IMR-90 (cell line): ENCODE results near the gene CFAP58. TPM values are rescaled to one million over a fixed set of nuclear protein-coding genes. Genes with fewer than 3 reads are reported as not detected.

Source experiments
- ATAC-seq: fragments of 200-7000 bp; cut with Tn5 transposase; 2 replicates; pipeline ENCODE4 v1.9.1; 2020; ENCODE audit warnings: low read depth, mild to moderate bottlenecking, moderate library complexity
- BruUV-seq: library from RNA; stranded (reverse); fragments of 400-500 nt; replicated peaks from 2 replicates; lab custom pipeline; 2021; lab: Mats Ljungman, UMichigan
- CTCF ChIA-PET: fragments of 300-600 bp; formaldehyde crosslinking; extraction: SDS; loops from one replicate; lab custom pipeline; 2021; ENCODE audit warnings: antibody characterized with exemption; lab: Yijun Ruan, JAX
- POLR2A ChIA-PET: fragments of 300-600 bp; sonication (Branson Sonifier 250); formaldehyde crosslinking; loops from one replicate; lab custom pipeline; 2022; ENCODE audit warnings: antibody characterized with exemption; ENCODE audit not compliant: unreplicated experiment; lab: Charles Lee
- DNase-seq: peaks from one replicate; pipeline ENCODE4 v3.0.0; 2013
- H2AFZ ChIP-seq: replicated peaks from 2 replicates; pipeline ENCODE3; 2013; ENCODE audit warnings: low read length, mild to moderate bottlenecking; ENCODE audit not compliant: poor library complexity
- H2AK5ac ChIP-seq: 2 replicates; pipeline ENCODE4 v1.6.1; 2013; ENCODE audit warnings: low read depth, low read length, inconsistent platforms
- H2AK9ac ChIP-seq: replicated peaks from 2 replicates; pipeline ENCODE3; 2013; ENCODE audit warnings: mild to moderate bottlenecking, low read depth, low read length, moderate library complexity; ENCODE audit not compliant: poor library complexity
- H2BK120ac ChIP-seq: 2 replicates; pipeline ENCODE4 v1.6.1; 2013; ENCODE audit warnings: low read depth, low read length, inconsistent platforms
- H2BK15ac ChIP-seq: 3 replicates; pipeline ENCODE4 v1.6.1; 2013; ENCODE audit warnings: low read depth, low read length, inconsistent platforms
- H2BK20ac ChIP-seq: 2 replicates; pipeline ENCODE4 v1.6.1; 2013; ENCODE audit warnings: low read depth, mild to moderate bottlenecking, inconsistent platforms, low read length, moderate library complexity
- H2BK5ac ChIP-seq: 2 replicates; pipeline ENCODE4 v1.6.1; 2013; ENCODE audit warnings: mild to moderate bottlenecking, low read depth, low read length, inconsistent platforms; ENCODE audit not compliant: poor library complexity, severe bottlenecking
- H3K14ac ChIP-seq: replicated peaks from 2 replicates; pipeline ENCODE4 v1.6.1; 2013; ENCODE audit warnings: low read depth, low read length, inconsistent platforms
- H3K18ac ChIP-seq: 2 replicates; pipeline ENCODE4 v1.6.1; 2013; ENCODE audit warnings: low read depth, low read length, control low read depth
- H3K23ac ChIP-seq: 2 replicates; pipeline ENCODE4 v1.6.1; 2013; ENCODE audit warnings: low read depth, low read length, inconsistent platforms
- H3K27ac ChIP-seq: 2 replicates; pipeline ENCODE4 v1.5.1; 2013; ENCODE audit warnings: mild to moderate bottlenecking, control low read depth, low read length; ENCODE audit not compliant: insufficient read depth
- H3K27me3 ChIP-seq: 2 replicates; pipeline ENCODE4 v1.6.1; 2013; ENCODE audit warnings: low read length; ENCODE audit not compliant: control insufficient read depth, insufficient read depth
- H3K36me3 ChIP-seq: 2 replicates; pipeline ENCODE4 v1.6.1; 2013; ENCODE audit warnings: low read length, mixed read lengths; ENCODE audit not compliant: control insufficient read depth, insufficient read depth
- H3K4ac ChIP-seq: 2 replicates; pipeline ENCODE4 v1.6.1; 2013; ENCODE audit warnings: low read depth, low read length, inconsistent platforms
- H3K4me1 ChIP-seq: 2 replicates; pipeline ENCODE4 v1.6.1; 2013; ENCODE audit warnings: low read length, mixed read lengths; ENCODE audit not compliant: control insufficient read depth, insufficient read depth
- H3K4me2 ChIP-seq: 2 replicates; pipeline ENCODE4 v1.6.1; 2013; ENCODE audit warnings: low read depth, mild to moderate bottlenecking, control low read depth, low read length, moderate library complexity
- H3K4me3 ChIP-seq: 2 replicates; pipeline ENCODE4 v1.5.1; 2013; ENCODE audit warnings: low read depth, mild to moderate bottlenecking, control low read depth, low read length, moderate library complexity; ENCODE audit not compliant: insufficient read depth
- H3K56ac ChIP-seq: 2 replicates; pipeline ENCODE4 v1.6.1; 2013; ENCODE audit warnings: low read length, inconsistent platforms; ENCODE audit not compliant: insufficient read depth; ENCODE audit errors: extremely low read depth
- H3K79me1 ChIP-seq, 2 experiments: 2 replicates each; pipeline ENCODE4 v1.6.1; 2013; ENCODE audit warnings: low read length in 2 of 2, inconsistent platforms in 1 of 2, low read depth in 1 of 2
- H3K9ac ChIP-seq: 2 replicates; pipeline ENCODE4 v1.6.1; 2013; ENCODE audit warnings: low read depth, low read length, control low read depth
- H3K9me1 ChIP-seq: 2 replicates; pipeline ENCODE4 v1.6.1; 2013; ENCODE audit warnings: low read length, inconsistent platforms; ENCODE audit not compliant: insufficient read depth
- H3K9me3 ChIP-seq: 2 replicates; pipeline ENCODE4 v1.6.1; 2013; ENCODE audit warnings: low read length; ENCODE audit not compliant: control insufficient read depth, insufficient read depth
- H4K20me1 ChIP-seq: 2 replicates; pipeline ENCODE4 v1.6.1; 2013; ENCODE audit warnings: low read length, inconsistent platforms; ENCODE audit not compliant: insufficient read depth
- H4K5ac ChIP-seq: 2 replicates; pipeline ENCODE4 v1.6.1; 2013; ENCODE audit warnings: mild to moderate bottlenecking, low read depth, low read length, control low read depth
- H4K8ac ChIP-seq, 2 experiments: 2 replicates each; pipeline ENCODE4 v1.6.1; 2013; ENCODE audit warnings: low read depth in 2 of 2, low read length in 2 of 2, control low read depth in 1 of 2, inconsistent platforms in 1 of 2
- H4K91ac ChIP-seq: 2 replicates; pipeline ENCODE4 v1.6.1; 2013; ENCODE audit warnings: low read depth, low read length, inconsistent platforms; ENCODE audit not compliant: insufficient read depth
- BHLHE40 ChIP-seq: fragments of 150-350 bp; IDR thresholded peaks from 2 replicates; pipeline ENCODE4 v1.6.1; 2016; ENCODE audit warnings: mild to moderate bottlenecking, low read depth, low read length
- CEBPB ChIP-seq: IDR thresholded peaks from 2 replicates; pipeline ENCODE4 v1.6.1; 2012; ENCODE audit warnings: low read depth, low read length, improper control_type of control experiment
- MAZ ChIP-seq: IDR thresholded peaks from 2 replicates; pipeline ENCODE4 v1.6.1; 2012; ENCODE audit warnings: low read depth, mild to moderate bottlenecking, low read length, improper control_type of control experiment, moderate library complexity, borderline replicate concordance
- WGBS, 2 experiments: methylation state at CpG; one replicate each; pipeline versions ENCODE4 v1.1.5 to v1.1.7; 2013; ENCODE audit warnings: missing lambda C conversion rate in 2 of 2; ENCODE audit not compliant: insufficient read length in 1 of 2; ENCODE audit errors: extremely low coverage in 2 of 2; 5-methylcytosine and 5-hydroxymethylcytosine counted together
- dilution Hi-C: fragments of 300-500 bp; cut with HindIII; formaldehyde crosslinking; loops from one replicate; pipeline ENCODE4 v1.14.3; 2018; ENCODE audit warnings: low sequenced_read_pairs; ENCODE audit not compliant: unreplicated experiment
- in situ Hi-C: fragments of 300-500 bp; cut with MboI; formaldehyde crosslinking; loops from 3 replicates; pipeline ENCODE4 v1.14.3; 2019; ENCODE audit warnings: low sequenced_read_pairs, inconsistent platforms, mixed read lengths
- intact Hi-C: fragments of 100-400 bp; cut with micrococcal nuclease; formaldehyde crosslinking; loops from 2 replicates; pipeline ENCODE4 v1.10.0; 2022
- polyA plus RNA-seq, 3 experiments: library from polyadenylated mRNA; depleted of rRNA; stranded (reverse); fragments of >200 nt; gene quantifications; 2 replicates each; pipeline ENCODE4 v1.2.3, GENCODE V29; 2012; ENCODE audit warnings: low replicate concordance in 1 of 3
- total RNA-seq: library from RNA; depleted of rRNA; stranded (reverse); fragments of >200 nt; gene quantifications from 2 replicates; pipeline ENCODE4 v1.2.3, GENCODE V29; 2012
- TF ChIP-seq, protein P1 (sequence below): conservative IDR thresholded peaks from 2 replicates; pipeline ENCODE4 v1.5.1; 2012; ENCODE audit warnings: mild to moderate bottlenecking, low read depth, low read length, improper control_type of control experiment

Gene CFAP58
- total and polyA plus RNA-seq, 2 of the 4 experiments (the other 2 are of a cell fraction), result 0.36 to 0.72 TPM

- H3K9me1 ChIP-seq, result peaks cover 46% of the 10 kb centered on the region
- POLR2A ChIA-PET, result interaction anchor here (0.6 kb wide), 1 partner anchor 43 kb away, joined by 5 read pairs; no protein-coding TSS in a partner anchor
- peaks cover 21% of the 10 kb centered on the region for H3K4me1 ChIP-seq
- peak overlapping the region; percentile 26 to 63; a peak in 3 of 4 replicates for H4K8ac ChIP-seq
- peak overlapping the region; percentile 69 for H3K14ac ChIP-seq
- WGBS, 2 experiments, result no CpG with 5 or more reads among the region's 15 CpGs
- no peak overlapping the region for H3K56ac ChIP-seq
- no peak overlapping the region for H3K4me3 ChIP-seq
- H3K36me3 ChIP-seq, result peaks cover 43% of the 10 kb centered on the region
- CTCF ChIA-PET, result interaction anchor here (1.2 to 1.3 kb wide), 2 partner anchors 11 to 43 kb away, joined by 3 to 4 read pairs; partner anchors contain the start of gene CFAP58
- H3K9me3 ChIP-seq, result no peaks in the 10 kb centered on the region
- ATAC-seq, result peak; percentile 69
- H4K20me1 ChIP-seq, result peaks cover 45% of the 10 kb centered on the region
- H2BK5ac ChIP-seq, result peak overlapping the region; percentile 62
- peak overlapping the region; percentile 53 for H2BK120ac ChIP-seq
- intact Hi-C loops, result no loop called here
- dilution Hi-C loops, result no loop called here
- no peaks in the 10 kb centered on the region for H3K27me3 ChIP-seq
- H2AK5ac ChIP-seq, result peak overlapping the region; percentile 84
- H3K79me1 ChIP-seq, result peaks cover 21 to 92% of the 10 kb centered on the region in 2 experiments
- H2AFZ ChIP-seq, result peak overlapping the region; percentile 40
- peak overlapping the region; percentile 53 for H3K4ac ChIP-seq
- H2AK9ac ChIP-seq, result peak overlapping the region; percentile 89
- no peak for TF ChIP-seq CEBPB
- TF ChIP-seq, protein P1, sequence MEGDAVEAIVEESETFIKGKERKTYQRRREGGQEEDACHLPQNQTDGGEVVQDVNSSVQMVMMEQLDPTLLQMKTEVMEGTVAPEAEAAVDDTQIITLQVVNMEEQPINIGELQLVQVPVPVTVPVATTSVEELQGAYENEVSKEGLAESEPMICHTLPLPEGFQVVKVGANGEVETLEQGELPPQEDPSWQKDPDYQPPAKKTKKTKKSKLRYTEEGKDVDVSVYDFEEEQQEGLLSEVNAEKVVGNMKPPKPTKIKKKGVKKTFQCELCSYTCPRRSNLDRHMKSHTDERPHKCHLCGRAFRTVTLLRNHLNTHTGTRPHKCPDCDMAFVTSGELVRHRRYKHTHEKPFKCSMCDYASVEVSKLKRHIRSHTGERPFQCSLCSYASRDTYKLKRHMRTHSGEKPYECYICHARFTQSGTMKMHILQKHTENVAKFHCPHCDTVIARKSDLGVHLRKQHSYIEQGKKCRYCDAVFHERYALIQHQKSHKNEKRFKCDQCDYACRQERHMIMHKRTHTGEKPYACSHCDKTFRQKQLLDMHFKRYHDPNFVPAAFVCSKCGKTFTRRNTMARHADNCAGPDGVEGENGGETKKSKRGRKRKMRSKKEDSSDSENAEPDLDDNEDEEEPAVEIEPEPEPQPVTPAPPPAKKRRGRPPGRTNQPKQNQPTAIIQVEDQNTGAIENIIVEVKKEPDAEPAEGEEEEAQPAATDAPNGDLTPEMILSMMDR, result no peak
- peak; percentile 55; the same call in 1 of the 2 replicates for TF ChIP-seq MAZ
- TF ChIP-seq BHLHE40, result peak; percentile 97
- BruUV-seq, result no TSS peak
- H3K23ac ChIP-seq, result peak overlapping the region; percentile 46
- peak overlapping the region; percentile 29 for H4K91ac ChIP-seq
- peak overlapping the region; percentile 66 for H2BK20ac ChIP-seq
- peak; percentile 90 for DNase-seq
- peak overlapping the region; percentile 37; the same call in 1 of the 2 replicates for H3K18ac ChIP-seq
- H4K5ac ChIP-seq, result peak overlapping the region; percentile 25; the same call in 1 of the 2 replicates
- peak overlapping the region; percentile 22; the same call in 2 of the 3 replicates for H2BK15ac ChIP-seq
- H3K4me2 ChIP-seq, result no peak overlapping the region
- H3K9ac ChIP-seq, result no peak overlapping the region
- peak overlapping the region; percentile 50 for H3K27ac ChIP-seq
- in situ Hi-C loops, result no loop called here
These were observed 43.4 kb upstream of the CFAP58 start for GRCh38 chr10:104309980-104310978.
